ENCODE data around the gene EPB42.
A peak's percentile ranks its signal among the peaks of the same experiment; 100 is the strongest.
"Not testable (repeated sequence)": the region's sequence is repeated elsewhere in the genome, so short reads cannot be mapped to it uniquely, and the experiment has no call there.

Gene EPB42

GRCh38 chr15:43239732-43240491, 19.1 kb upstream of the EPB42 start:
- DNase-seq: no peak

GRCh38 chr15:43238671-43239131, 17.9 kb upstream of the EPB42 start:
- DNase-seq: peak; percentile 37

- DNase-seq: no peak
Measured at GRCh38 chr15:43237842-43238470, 17.1 kb upstream of the EPB42 start.

- no peak for DNase-seq
Measured at GRCh38 chr15:43235536-43235935, 14.7 kb upstream of the EPB42 start.

GRCh38 chr15:43232289-43232874, 11.6 kb upstream of the EPB42 start:
- no peak for DNase-seq

DNA sequence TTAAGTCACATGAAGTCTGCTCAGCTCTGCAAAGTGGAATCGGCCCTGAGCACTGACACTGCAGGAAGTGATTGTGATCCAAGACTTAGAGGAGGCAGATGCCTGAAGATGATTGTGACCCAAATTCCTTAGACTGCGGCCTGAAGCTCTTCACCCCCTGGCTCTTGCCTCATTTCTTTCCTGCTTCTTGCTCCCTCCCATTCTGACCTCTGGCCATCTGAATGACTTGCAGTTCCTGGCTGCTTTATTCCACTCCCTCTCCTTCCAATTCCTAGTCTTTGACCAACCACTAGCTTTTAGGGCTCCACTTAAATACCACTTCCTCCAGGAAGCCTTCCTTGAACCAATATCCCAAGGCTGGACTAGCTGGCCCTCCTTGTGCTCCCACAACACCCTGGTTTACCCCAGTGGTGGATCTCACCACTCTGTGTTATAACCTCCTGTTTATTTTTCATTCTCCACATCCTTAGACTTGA, 9.9 kb upstream of the EPB42 start:
- DNase-seq: no peak

- no peak for DNase-seq
Measured at GRCh38 chr15:43229977-43230376, 9.2 kb upstream of the EPB42 start.

DNA sequence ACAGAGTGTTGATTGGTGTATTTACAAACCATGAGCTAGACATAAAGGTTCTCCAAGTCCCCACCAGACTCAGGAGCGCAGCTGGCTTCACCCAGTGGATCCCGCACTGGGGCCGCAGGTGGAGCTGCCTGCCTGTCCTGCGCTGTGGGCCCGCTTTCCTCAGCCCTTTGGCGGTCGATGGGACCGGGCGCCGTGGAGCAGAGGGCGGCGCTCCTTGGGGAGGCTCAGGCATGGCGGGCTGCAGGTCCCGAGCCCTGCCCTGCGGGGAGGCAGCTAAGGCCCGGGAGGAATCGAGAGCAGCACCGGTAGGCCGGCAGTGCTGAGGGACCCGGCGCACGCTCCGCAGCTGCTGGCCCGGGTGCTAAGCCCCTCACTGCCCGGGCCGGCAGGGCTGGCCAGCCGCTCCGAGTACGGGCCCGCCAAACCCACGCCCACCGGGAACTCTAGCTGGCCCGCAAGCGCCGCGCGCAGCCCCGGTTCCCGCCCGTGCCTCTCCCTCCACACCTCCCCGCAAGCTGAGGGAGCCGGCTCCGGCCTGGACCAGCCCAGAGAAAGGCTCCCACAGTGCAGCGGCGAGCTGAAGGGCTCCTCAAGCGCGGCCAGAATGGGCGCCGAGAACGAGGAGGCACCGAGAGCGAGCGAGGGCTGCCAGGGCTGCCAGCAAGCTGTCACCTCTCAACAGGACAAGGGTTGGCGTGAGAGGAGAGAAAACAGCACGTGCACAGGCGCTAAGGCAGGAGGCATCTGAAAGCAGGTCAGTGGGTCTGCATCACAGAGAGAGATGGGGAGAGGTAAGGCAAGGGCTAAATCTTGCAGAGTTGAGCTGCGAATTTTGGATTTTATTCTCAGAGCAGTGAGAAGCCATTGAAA, 5.9 kb upstream of the EPB42 start:
- DNase-seq: no peak

DNA sequence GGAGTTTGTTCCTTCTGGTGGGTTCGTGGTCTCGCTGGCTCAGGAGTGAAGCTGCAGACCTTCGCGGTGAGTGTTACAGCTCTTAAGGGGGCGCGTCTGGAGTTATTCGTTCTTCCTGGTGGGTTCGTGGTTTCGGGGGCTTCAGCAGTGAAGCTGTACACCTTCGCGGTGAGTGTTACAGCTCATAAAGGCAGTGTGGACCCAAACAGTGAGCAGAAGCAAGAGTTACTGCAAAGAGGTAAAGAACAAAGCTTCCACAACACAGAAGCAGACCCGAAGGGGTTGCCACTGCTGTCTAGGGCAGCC, 5.1 kb upstream of the EPB42 start:
- not testable (repeated sequence) for DNase-seq

DNA sequence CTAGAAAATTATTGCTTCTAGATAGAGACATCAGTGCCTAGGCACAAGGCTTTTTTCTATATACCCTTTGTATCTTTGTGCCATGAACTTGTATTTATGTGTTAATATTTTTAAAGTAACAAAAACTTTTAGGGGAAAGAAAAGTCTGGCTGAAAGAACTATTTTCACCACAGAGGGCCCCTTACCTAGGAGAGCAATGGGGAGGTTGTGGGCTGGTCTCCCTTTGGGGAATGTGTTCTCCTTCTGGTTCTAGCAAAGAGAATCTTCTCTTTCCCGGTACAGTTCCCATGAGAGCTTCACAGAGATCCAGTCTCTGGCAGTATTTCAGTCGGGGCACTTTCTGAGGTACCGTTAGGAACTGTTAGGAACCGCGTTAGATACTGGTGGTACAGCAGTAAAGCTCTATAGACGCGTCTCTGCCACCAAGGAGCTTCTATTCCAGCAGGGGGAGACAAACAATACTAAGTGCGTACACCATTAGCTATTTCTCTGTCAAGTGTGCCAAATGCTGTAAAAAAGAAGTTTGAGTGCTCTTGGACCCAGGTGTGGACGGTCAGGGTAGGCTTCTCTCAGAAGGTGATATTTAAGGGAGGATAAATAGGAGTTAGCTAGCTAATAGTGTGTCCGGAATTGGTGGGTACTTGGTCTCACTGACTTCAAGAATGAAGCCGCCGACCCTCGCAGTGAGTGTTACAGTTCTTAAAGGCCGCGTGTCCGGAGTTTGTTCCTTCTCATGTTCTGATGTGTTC, 4.6 kb upstream of the EPB42 start:
- DNase-seq: peak; percentile 64

DNA sequence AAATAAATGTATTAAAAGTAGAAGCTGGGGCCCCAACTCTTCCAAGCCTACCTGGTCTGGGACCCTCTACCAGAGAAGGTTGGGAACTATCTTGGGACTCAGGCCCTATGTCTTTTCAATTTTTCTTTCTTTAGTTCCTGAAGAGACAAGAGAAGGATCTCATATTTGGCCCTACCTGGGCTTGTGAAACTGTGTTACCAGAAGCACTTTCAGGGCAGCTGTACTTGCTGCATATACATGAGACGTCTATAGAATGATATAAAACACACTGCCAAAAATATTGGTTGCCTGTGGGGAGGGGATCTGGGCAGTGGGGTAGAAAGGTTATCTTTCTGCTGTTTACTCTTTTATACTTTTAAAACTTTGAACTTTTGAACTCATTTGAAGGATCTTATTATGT, 604 bp upstream of the EPB42 start:
- no peak for DNase-seq

- no peak for DNase-seq
Measured at GRCh38 chr15:43219929-43220928, 589 bp downstream of the EPB42 start.

- no peak for DNase-seq
Measured at GRCh38 chr15:43218908-43219706, 1.7 kb downstream of the EPB42 start.

DNA sequence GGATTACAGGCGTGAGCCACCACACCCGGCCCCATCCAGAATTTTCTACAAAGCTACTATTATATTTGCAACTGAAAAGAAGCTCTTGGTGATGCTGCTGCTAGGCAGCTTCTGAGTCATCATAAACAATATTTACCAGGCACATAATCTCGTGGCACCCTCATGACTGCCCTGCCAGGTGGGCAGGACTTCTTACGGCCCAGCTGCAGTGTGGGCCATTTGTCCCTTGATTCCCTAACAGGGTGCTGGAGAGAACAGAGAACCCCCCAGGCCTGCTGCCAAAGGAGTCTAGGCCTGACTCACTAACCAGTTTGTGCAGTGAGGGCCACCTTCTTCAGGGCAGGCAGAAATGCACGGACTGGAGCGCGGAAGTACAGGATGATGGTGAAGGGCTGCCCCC, 4.9 kb downstream of the EPB42 start:
- no peak for DNase-seq

DNA sequence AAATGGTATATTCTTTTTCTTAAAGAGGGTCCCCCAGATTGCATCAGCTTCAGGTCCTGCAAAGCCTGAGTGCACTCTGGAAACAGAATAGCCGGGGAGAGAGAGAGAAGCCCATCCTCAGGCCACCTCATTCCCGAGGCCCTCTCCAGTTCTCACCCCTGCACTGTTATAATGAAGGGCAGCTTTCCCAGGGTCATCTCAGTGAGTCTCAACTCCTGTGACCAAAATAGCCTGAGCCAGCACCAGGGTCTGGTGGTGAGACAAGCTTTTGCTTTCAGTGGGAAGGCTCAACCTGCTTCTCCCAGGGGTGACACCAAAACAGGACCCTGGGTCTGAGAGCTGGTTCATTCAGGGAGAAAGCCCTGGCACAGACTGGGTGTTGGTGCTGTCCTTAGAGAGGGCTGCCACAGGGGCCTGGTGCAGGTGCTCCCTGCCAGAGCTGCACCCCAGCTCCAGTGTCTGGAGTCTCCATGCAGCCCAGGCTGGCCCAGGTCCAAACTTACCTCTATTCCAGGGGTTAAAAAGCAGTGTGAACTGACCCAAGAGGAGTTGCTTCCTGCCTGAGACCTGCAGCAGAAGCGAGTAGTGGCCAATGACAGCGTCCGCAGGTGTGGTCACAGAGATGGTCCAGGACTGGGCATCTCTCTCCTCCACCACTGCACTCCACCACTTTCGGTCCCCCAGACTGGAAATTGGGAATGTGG, 6.1 kb downstream of the EPB42 start:
- DNase-seq: no peak

- DNase-seq: no peak
Measured at GRCh38 chr15:43214169-43214568, 6.6 kb downstream of the EPB42 start.

DNA sequence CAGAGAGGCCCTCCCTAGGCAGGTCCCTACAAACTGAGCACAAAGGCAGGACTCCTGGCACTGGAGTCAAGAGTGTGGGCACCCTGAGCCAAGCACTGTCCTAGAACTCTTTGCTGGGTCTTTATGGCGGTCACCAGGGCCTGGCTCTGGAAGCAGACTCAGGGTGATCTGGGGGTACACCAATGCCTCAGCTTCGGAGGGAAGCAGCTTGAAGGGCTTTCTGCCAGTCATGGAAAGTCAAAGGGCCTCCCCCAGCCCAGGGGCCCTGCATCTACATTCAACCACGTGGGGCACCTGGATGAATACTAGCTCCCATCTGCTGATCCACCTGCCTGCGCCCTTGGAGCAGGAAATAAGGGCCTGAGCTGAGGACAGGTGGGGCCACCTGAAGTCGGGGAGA, 7.4 kb downstream of the EPB42 start:
- DNase-seq: no peak

DNA sequence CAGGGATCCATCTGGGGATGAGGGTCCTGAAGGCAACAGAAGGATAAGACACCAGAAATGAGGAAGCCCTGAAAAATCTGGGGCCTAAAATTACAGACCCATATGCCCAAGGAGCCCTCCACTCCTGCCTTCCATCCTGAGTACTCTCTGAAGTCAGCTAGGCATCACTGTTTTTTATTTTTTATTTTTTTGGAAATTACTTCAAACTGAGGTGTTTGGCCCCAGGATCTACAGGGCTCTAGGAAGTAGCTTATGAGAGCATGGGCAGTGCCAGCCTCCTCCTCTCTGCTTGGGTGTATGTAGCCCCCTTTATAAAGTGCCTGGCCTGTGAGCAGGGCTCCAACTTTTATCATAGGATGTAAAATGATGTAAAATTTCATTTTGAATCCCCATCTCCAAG, 7.9 kb downstream of the EPB42 start:
- no peak for DNase-seq

- DNase-seq: no peak
Measured at GRCh38 chr15:43212299-43212698, 8.5 kb downstream of the EPB42 start.

Data from activated CD8-positive, alpha-beta memory T cell treated with anti-CD3 and anti-CD28 coated beads for 24 hours (primary cell).